T-helper 1 cell treated with Interleukin-12 subunit alpha and Interleukin-12 subunit beta and Interleukin-4 antibody, amounts not matched to agents 30 μg/mL and 1 μg/mL, for 36 hours (primary cell): ENCODE measurements around the gene CCNL1.

Source experiments
- H3K27ac Mint-ChIP-seq: one replicate; pipeline ENCODE4 v1.8.0; 2021; ENCODE audit warnings: mild to moderate bottlenecking, mixed read lengths
- H3K27me3 Mint-ChIP-seq: one replicate; pipeline ENCODE4 v1.8.0; 2021; ENCODE audit warnings: low read depth, mixed read lengths
- H3K36me3 Mint-ChIP-seq: one replicate; pipeline ENCODE4 v1.8.0; 2021; ENCODE audit warnings: low read depth, mixed read lengths
- H3K4me1 Mint-ChIP-seq: one replicate; pipeline ENCODE4 v1.8.0; 2021; ENCODE audit warnings: low read depth, mixed read lengths
- H3K4me3 Mint-ChIP-seq: one replicate; pipeline ENCODE4 v1.8.0; 2021; ENCODE audit warnings: mild to moderate bottlenecking, moderate library complexity, mixed read lengths
- H3K9me3 Mint-ChIP-seq: one replicate; pipeline ENCODE4 v1.8.0; 2021; ENCODE audit warnings: mixed read lengths

Gene CCNL1

GRCh38 chr3:157127831-157128767, 31.8 kb downstream of the CCNL1 start:
- Mint-ChIP-seq H3K9me3 (no peaks in the 10 kb centered on the region), H3K27ac (peak overlapping the region; percentile 95), H3K4me3 (peak overlapping the region; percentile 55), H3K27me3 (no peaks in the 10 kb centered on the region), H3K36me3 (no peaks in the 10 kb centered on the region), H3K4me1 (peaks cover 69% of the 10 kb centered on the region)

DNA sequence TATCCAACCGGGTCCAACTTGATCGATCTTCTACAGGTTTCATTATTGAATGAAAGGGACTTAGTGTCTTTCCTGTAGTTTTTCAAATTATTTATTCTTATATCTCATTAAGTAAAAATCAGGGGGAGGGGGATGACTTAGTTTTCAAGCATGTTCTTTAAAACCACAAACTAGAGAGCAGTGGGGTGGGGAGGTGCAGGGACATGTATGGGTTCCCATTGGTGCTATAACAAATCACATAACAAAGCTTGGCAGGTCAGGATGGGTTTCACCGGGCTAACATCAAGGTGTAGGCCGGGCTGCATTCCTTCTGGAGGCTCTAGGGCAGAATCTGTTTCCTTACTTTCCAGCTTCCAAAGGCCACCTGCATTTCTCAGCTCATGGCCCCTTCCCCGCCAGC, 32.7 kb downstream of the CCNL1 start:
- no peak overlapping the region for H3K27ac Mint-ChIP-seq
- H3K4me1 Mint-ChIP-seq, result peaks cover 60% of the 10 kb centered on the region
- H3K4me3 Mint-ChIP-seq, result no peak overlapping the region
- no peaks in the 10 kb centered on the region for H3K27me3 Mint-ChIP-seq
- no peaks in the 10 kb centered on the region for H3K9me3 Mint-ChIP-seq
- H3K36me3 Mint-ChIP-seq, result no peaks in the 10 kb centered on the region

- peak overlapping the region; percentile 14 for H3K27ac Mint-ChIP-seq
- H3K36me3 Mint-ChIP-seq, result no peaks in the 10 kb centered on the region
- H3K4me3 Mint-ChIP-seq, result no peak overlapping the region
- peaks cover 54% of the 10 kb centered on the region for H3K4me1 Mint-ChIP-seq
- no peaks in the 10 kb centered on the region for H3K27me3 Mint-ChIP-seq
- no peaks in the 10 kb centered on the region for H3K9me3 Mint-ChIP-seq
Measured at GRCh38 chr3:157126365-157126764, 33.6 kb downstream of the CCNL1 start.

GRCh38 chr3:157125101-157125500, 34.8 kb downstream of the CCNL1 start:
- Mint-ChIP-seq H3K36me3 (no peaks in the 10 kb centered on the region), H3K9me3 (no peaks in the 10 kb centered on the region), H3K4me1 (peaks cover 45% of the 10 kb centered on the region), H3K27me3 (no peaks in the 10 kb centered on the region), H3K4me3 (no peak overlapping the region), H3K27ac (no peak overlapping the region)

DNA sequence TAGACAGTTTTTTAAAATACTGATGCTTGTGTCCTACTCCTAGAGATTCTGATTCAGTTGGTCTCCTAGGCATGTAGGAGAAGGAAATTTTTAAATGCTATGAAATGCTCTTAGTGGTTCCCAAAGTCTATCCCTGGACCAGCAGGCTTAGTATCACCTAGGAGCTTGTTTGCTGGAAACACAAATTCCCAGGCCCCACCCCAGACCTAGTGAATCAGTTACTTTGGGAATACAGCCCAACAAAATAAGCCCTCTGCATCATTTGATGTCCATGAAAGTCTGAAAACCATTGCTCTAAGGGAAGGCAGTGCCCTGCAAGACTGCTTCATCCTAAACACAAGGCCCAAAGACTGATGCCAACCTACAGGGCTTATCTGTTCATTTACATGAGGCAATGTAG, 36.3 kb downstream of the CCNL1 start:
- peaks cover 39% of the 10 kb centered on the region for H3K4me1 Mint-ChIP-seq
- no peak overlapping the region for H3K4me3 Mint-ChIP-seq
- H3K9me3 Mint-ChIP-seq, result no peaks in the 10 kb centered on the region
- no peak overlapping the region for H3K27ac Mint-ChIP-seq
- H3K36me3 Mint-ChIP-seq, result peaks cover 7% of the 10 kb centered on the region
- no peaks in the 10 kb centered on the region for H3K27me3 Mint-ChIP-seq

- peaks cover 7% of the 10 kb centered on the region for H3K36me3 Mint-ChIP-seq
- no peak overlapping the region for H3K4me3 Mint-ChIP-seq
- no peaks in the 10 kb centered on the region for H3K27me3 Mint-ChIP-seq
- no peaks in the 10 kb centered on the region for H3K9me3 Mint-ChIP-seq
- peaks cover 32% of the 10 kb centered on the region for H3K4me1 Mint-ChIP-seq
- H3K27ac Mint-ChIP-seq, result no peak overlapping the region
Measured at GRCh38 chr3:157122832-157123427, 37.0 kb downstream of the CCNL1 start.

DNA sequence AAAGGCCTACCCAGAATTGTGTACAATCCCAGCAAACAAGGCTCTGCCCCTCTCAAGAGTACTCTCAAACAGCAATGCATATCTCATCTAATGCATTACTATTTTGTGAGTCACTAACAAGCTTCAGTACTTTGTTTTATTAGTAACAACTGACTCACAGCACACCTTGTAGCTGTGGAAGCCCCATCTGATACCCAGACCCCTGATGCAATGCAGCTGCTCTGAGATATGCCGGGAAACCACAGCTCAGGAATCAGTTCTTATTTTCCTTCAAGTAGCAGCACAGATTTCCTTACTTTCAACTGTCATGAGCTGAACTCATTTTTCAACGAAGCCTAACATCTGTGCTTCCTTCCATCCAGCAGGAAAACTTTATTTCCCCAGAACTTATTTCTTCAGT, 37.8 kb downstream of the CCNL1 start:
- no peaks in the 10 kb centered on the region for H3K27me3 Mint-ChIP-seq
- H3K4me1 Mint-ChIP-seq, result peaks cover 24% of the 10 kb centered on the region
- no peak overlapping the region for H3K4me3 Mint-ChIP-seq
- H3K36me3 Mint-ChIP-seq, result peaks cover 7% of the 10 kb centered on the region
- H3K9me3 Mint-ChIP-seq, result no peaks in the 10 kb centered on the region
- H3K27ac Mint-ChIP-seq, result no peak overlapping the region

DNA sequence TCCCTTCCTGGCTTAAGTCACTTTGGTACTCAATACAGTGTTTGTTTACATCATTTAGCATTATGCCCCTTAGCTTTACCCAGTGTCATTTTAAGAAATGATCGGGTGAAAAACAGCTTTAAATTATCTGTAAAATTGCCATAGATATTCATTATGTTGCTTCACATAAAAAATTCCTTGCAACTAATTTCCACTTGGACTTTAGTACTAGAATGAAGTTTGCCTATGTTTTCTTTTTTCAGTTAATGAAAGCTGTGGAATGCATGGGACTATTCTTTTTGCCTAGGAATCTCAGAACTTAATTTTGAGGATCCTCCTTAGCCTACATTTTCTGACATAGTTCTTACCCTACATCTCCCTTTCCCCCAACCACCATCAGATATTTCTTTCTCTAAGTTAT, 38.4 kb downstream of the CCNL1 start:
- Mint-ChIP-seq H3K4me3 (no peak overlapping the region), H3K9me3 (no peaks in the 10 kb centered on the region), H3K4me1 (peaks cover 21% of the 10 kb centered on the region), H3K27me3 (no peaks in the 10 kb centered on the region), H3K27ac (no peak overlapping the region), H3K36me3 (peaks cover 7% of the 10 kb centered on the region)

DNA sequence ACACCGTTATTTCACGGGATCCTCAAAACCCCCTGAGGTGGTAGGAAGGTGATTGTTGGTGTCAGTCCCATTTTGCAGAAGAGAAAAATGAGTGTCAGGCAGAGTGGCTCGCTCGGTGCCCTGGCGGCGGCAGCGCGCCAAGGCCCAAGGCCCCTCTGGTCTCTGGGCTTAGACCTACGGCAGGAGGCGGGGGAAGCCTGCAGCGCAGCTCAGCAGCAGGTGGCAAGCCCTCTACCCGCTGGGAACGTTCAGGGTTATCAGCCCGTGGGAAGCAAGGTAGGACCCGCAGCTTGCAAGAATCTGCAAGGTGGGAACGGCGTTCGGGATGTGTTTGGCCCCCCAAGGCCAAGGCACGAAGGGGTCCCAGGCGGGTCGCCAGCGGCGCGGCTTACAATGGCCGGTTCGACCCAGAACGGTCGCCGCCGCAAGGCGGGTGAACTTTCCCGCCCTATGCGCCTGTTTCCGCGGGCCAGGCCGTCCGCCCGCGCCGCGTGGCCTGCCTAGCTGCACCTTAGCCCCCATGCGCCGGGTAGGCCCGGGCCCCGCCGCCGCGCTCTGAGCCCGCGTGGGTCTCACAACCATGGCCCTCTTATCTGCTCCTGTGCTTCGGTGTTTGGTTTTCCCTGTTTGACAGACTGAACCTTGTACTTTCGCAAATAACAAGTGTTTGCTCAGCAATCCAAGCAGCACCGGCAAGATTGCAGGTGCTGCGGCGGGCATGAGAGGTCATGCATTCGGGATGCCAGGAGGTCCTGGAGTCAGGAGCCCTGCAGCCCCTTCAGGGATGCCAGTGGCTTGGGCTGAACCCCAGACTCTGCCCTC, 39.7 kb downstream of the CCNL1 start:
- Mint-ChIP-seq H3K4me1 (peaks cover 24% of the 10 kb centered on the region), H3K4me3 (no peak overlapping the region), H3K27ac (no peak overlapping the region), H3K9me3 (no peaks in the 10 kb centered on the region), H3K36me3 (peaks cover 9% of the 10 kb centered on the region), H3K27me3 (no peaks in the 10 kb centered on the region)

DNA sequence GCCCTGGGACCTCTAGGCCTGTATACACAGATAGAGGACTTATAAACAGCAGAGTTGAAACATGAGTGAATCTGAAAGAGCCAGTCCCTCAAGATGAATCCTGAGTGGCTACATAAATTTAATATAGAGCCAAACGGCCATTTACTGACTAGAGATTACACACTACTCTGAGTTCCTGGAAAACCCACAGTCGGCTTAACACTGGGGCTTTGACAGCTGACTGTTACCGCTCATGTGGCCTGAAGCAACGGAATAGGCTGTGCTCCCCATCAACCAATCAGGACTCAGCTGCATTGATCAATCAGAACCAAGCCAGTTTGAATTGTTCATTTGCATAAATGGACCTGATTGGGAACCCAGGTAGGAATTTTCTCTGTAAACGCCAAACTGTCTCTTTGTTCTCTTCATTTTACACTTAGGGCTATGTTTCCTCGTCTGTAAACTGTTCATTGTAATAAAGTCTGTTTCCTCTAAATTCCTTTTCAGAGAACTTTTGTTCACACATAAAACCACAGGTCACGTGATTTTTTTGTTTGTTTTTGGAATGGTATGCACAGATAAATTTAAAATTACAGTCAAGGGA, 40.5 kb downstream of the CCNL1 start:
- peak overlapping the region; percentile 25 for H3K4me3 Mint-ChIP-seq
- H3K36me3 Mint-ChIP-seq, result peaks cover 11% of the 10 kb centered on the region
- peaks cover 18% of the 10 kb centered on the region for H3K4me1 Mint-ChIP-seq
- H3K27me3 Mint-ChIP-seq, result no peaks in the 10 kb centered on the region
- peak overlapping the region; percentile 70 for H3K27ac Mint-ChIP-seq
- no peaks in the 10 kb centered on the region for H3K9me3 Mint-ChIP-seq

DNA sequence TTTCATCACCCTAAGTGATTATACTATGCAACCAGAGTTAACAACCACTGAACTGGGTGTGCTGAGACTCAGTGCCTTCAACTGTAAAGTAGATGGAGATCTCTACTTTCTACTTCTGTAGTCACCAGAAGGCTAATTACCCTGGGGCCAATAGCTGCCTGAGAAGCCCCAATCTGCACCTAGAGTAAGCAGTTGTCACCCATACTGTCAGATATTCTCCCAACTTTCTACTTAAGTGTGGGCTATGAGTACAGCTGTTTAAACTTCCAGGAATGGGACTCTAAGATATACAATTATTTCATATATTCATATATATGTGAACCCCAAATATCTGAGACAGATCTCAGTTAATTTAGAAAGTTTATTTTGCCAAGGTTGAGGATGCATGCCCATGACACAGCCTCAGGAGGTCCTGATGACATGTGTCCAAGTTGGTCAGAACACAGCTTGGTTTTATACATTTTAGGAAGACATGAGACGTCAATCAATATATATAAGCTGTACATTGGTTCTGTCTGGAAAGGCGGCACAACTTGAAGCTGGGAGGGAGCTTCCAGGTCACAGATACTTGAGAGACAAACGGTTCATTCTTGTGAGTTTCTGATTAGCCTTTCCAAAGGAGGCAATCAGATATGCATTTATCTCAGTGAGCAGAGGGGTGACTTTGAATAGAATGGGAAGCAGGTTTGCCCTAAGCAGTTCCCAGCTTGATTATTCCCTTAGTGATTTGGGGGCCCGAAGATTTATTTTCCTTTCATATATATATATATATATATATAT, 41.9 kb downstream of the CCNL1 start:
- Mint-ChIP-seq H3K4me3 (no peak overlapping the region), H3K9me3 (no peaks in the 10 kb centered on the region), H3K27ac (no peak overlapping the region), H3K4me1 (peaks cover 19% of the 10 kb centered on the region), H3K27me3 (no peaks in the 10 kb centered on the region), H3K36me3 (peaks cover 11% of the 10 kb centered on the region)

GRCh38 chr3:157117206-157117605, 42.7 kb downstream of the CCNL1 start:
- no peaks in the 10 kb centered on the region for H3K27me3 Mint-ChIP-seq
- H3K36me3 Mint-ChIP-seq, result peaks cover 11% of the 10 kb centered on the region
- peaks cover 19% of the 10 kb centered on the region for H3K4me1 Mint-ChIP-seq
- H3K9me3 Mint-ChIP-seq, result no peaks in the 10 kb centered on the region
- no peak overlapping the region for H3K27ac Mint-ChIP-seq
- H3K4me3 Mint-ChIP-seq, result no peak overlapping the region

DNA sequence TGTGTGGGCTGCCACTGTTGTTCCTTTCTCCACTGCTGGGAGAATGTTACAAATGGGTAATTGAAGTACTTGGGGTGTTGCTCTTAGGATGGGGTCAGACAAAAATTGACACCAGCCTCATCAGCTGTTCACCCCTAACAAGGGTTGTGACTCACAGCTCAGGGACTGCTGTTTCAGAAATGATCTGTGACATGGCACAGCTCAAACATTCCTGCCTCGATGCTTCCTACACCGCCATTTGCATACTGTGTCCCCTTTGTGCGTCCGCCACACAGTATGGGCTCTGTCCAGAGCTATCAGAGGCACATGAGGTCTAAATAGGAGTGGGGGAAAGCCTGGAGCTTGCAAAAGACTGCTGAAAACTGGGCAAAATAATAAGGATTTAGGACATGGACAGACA, 43.9 kb downstream of the CCNL1 start:
- Mint-ChIP-seq H3K9me3 (no peaks in the 10 kb centered on the region), H3K27me3 (no peaks in the 10 kb centered on the region), H3K27ac (no peak overlapping the region), H3K36me3 (peaks cover 11% of the 10 kb centered on the region), H3K4me1 (peaks cover 20% of the 10 kb centered on the region), H3K4me3 (no peak overlapping the region)
